GM12892 (cell line): ENCODE measurements around the gene KCNIP4.

ENCODE experiments used
- DNase-seq: peaks from one replicate; pipeline ENCODE4 v3.0.0; 2011; ENCODE audit not compliant: insufficient read length
- FAIRE-seq: peaks from 2 replicates; lab custom pipeline; 2011; peaks lifted over from hg19 to GRCh38; lab: Jason Lieb, UNC
- POLR2A ChIP-seq: IDR thresholded peaks from 2 replicates; pipeline ENCODE4 v1.6.1; 2011; ENCODE audit warnings: low read depth, low read length, control low read depth
- POLR2AphosphoS5 ChIP-seq: IDR thresholded peaks from 2 replicates; pipeline ENCODE4 v1.6.1; 2011; ENCODE audit warnings: low read depth, low read length, control low read depth
- TAF1 ChIP-seq: IDR thresholded peaks from 2 replicates; pipeline ENCODE4 v1.6.1; 2011; ENCODE audit warnings: low read depth, mild to moderate bottlenecking, control low read depth, low read length, borderline replicate concordance

KCNIP4 gene

GRCh38 chr4:20916106-20916505 is 1032.5 kb downstream of the KCNIP4 start:
- DNase-seq (no peak), FAIRE-seq (no peak)
- no peak for TF ChIP-seq POLR2A
- TF ChIP-seq POLR2AphosphoS5, result no peak
- no peak for TF ChIP-seq TAF1

GRCh38 chr4:20904966-20905365 is 1043.6 kb downstream of the KCNIP4 start:
- no peak for FAIRE-seq
- DNase-seq, result no peak
- no peak for TF ChIP-seq TAF1
- TF ChIP-seq POLR2AphosphoS5, result no peak
- TF ChIP-seq POLR2A, result no peak

GRCh38 chr4:20901851-20902250 is 1046.7 kb downstream of the KCNIP4 start:
- no peak for DNase-seq
- TF ChIP-seq POLR2A (no peak), TAF1 (no peak), POLR2AphosphoS5 (no peak)
- no peak for FAIRE-seq

- FAIRE-seq, result no peak
- TF ChIP-seq TAF1, result no peak
- no peak for TF ChIP-seq POLR2AphosphoS5
- TF ChIP-seq POLR2A, result no peak
- DNase-seq, result no peak
Measured at GRCh38 chr4:20899591-20899990, 1049.0 kb downstream of the KCNIP4 start.

- FAIRE-seq, result no peak
- TF ChIP-seq TAF1 (no peak), POLR2AphosphoS5 (no peak), POLR2A (no peak)
- no peak for DNase-seq
Measured at GRCh38 chr4:20895988-20896387, 1052.6 kb downstream of the KCNIP4 start.

- TF ChIP-seq TAF1 (no peak), POLR2A (no peak), POLR2AphosphoS5 (no peak)
- DNase-seq (no peak), FAIRE-seq (no peak)
Measured at GRCh38 chr4:20895208-20895607, 1053.4 kb downstream of the KCNIP4 start.

GRCh38 chr4:20890761-20891160 is 1057.8 kb downstream of the KCNIP4 start:
- TF ChIP-seq POLR2AphosphoS5, result no peak
- no peak for TF ChIP-seq POLR2A
- TF ChIP-seq TAF1, result no peak
- FAIRE-seq (no peak), DNase-seq (no peak)

GRCh38 chr4:20889901-20890300 is 1058.7 kb downstream of the KCNIP4 start:
- FAIRE-seq (no peak), DNase-seq (no peak)
- TF ChIP-seq TAF1 (no peak), POLR2A (no peak), POLR2AphosphoS5 (no peak)

GRCh38 chr4:20883677-20884076 is 1064.9 kb downstream of the KCNIP4 start:
- FAIRE-seq, result no peak
- no peak for TF ChIP-seq POLR2AphosphoS5
- no peak for TF ChIP-seq TAF1
- no peak for TF ChIP-seq POLR2A

GRCh38 chr4:20883231-20883630 is 1065.3 kb downstream of the KCNIP4 start:
- TF ChIP-seq POLR2A (no peak), POLR2AphosphoS5 (no peak)
- FAIRE-seq (no peak), DNase-seq (no peak)

More at GRCh38 chr4:20883677-20884076, 1064.9 kb downstream of the KCNIP4 start:
- no peak for DNase-seq

- no peak for FAIRE-seq
- no peak for TF ChIP-seq POLR2A
- TF ChIP-seq POLR2AphosphoS5, result no peak
- no peak for TF ChIP-seq TAF1
- DNase-seq, result no peak
Measured at GRCh38 chr4:20882500-20882899, 1066.1 kb downstream of the KCNIP4 start.

GRCh38 chr4:20881658-20882057 is 1066.9 kb downstream of the KCNIP4 start:
- DNase-seq, result no peak
- TF ChIP-seq TAF1 (no peak), POLR2AphosphoS5 (no peak)
- no peak for FAIRE-seq

GRCh38 chr4:20878806-20879205 is 1069.8 kb downstream of the KCNIP4 start:
- FAIRE-seq, result no peak
- no peak for DNase-seq

More at GRCh38 chr4:20878806-20879205, 1069.8 kb downstream of the KCNIP4 start:
- TF ChIP-seq POLR2AphosphoS5, result no peak
- no peak for TF ChIP-seq TAF1
- no peak for TF ChIP-seq POLR2A
